ENCODE data around the gene EFNB2. TPM values are rescaled to one million over a fixed set of nuclear protein-coding genes. Genes with fewer than 3 reads are reported as not detected.

The EFNB2 gene
- total RNA-seq, 2 experiments from 2014 or later: 0.25 to 0.51 TPM

- intact Hi-C loops (cut with micrococcal nuclease; ENCODE audit: unreplicated experiment): no loop called here
- CTCF ChIA-PET (ENCODE audit: unreplicated experiment): no interaction called here
- Histone ChIP-seq H3K79me2 (ENCODE audit: insufficient read depth, low read depth, low read length) (no peaks in the 10 kb centered on the region), H3K4me1 (ENCODE audit: insufficient read depth, low read length, poor library complexity, severe bottlenecking) (no peaks in the 10 kb centered on the region), H3K27ac (ENCODE audit: low read depth, low read length, poor library complexity, severe bottlenecking) (no peak overlapping the region), H3K4me2 (ENCODE audit: low read length) (no peak overlapping the region), H3K9me3 (ENCODE audit: low read length) (no peaks in the 10 kb centered on the region), H3K4me3 (ENCODE audit: low read depth, low read length, poor library complexity, severe bottlenecking) (no peak overlapping the region), H3K9me2 (ENCODE audit: insufficient read depth, low read length) (no peaks in the 10 kb centered on the region), H3K36me3 (ENCODE audit: insufficient read depth, low read length) (no peaks in the 10 kb centered on the region), H4K20me1 (ENCODE audit: insufficient read depth, low read length) (no peaks in the 10 kb centered on the region), H2AFZ (ENCODE audit: low read length) (no peak overlapping the region)
- TF ChIP-seq, protein P1, sequence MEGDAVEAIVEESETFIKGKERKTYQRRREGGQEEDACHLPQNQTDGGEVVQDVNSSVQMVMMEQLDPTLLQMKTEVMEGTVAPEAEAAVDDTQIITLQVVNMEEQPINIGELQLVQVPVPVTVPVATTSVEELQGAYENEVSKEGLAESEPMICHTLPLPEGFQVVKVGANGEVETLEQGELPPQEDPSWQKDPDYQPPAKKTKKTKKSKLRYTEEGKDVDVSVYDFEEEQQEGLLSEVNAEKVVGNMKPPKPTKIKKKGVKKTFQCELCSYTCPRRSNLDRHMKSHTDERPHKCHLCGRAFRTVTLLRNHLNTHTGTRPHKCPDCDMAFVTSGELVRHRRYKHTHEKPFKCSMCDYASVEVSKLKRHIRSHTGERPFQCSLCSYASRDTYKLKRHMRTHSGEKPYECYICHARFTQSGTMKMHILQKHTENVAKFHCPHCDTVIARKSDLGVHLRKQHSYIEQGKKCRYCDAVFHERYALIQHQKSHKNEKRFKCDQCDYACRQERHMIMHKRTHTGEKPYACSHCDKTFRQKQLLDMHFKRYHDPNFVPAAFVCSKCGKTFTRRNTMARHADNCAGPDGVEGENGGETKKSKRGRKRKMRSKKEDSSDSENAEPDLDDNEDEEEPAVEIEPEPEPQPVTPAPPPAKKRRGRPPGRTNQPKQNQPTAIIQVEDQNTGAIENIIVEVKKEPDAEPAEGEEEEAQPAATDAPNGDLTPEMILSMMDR (conservative IDR thresholded peaks at IDR 0.05; ENCODE audit: low read length): no peak
- TF ChIP-seq EZH2phosphoT487 (IDR thresholded peaks at IDR 0.05; ENCODE audit: borderline replicate concordance, low read depth, low read length): no peak
- BruUV-seq (replicated peaks): no TSS peak
- POLR2A ChIA-PET: interaction anchor here (0.6 kb wide), 1 partner anchor 100 kb away, joined by 4 read pairs; no protein-coding TSS in a partner anchor
- no peak for DNase-seq (ENCODE audit: low spot score)
Observed at GRCh38 chr13:106488686-106489085, 46.8 kb downstream of the EFNB2 start.

DNA sequence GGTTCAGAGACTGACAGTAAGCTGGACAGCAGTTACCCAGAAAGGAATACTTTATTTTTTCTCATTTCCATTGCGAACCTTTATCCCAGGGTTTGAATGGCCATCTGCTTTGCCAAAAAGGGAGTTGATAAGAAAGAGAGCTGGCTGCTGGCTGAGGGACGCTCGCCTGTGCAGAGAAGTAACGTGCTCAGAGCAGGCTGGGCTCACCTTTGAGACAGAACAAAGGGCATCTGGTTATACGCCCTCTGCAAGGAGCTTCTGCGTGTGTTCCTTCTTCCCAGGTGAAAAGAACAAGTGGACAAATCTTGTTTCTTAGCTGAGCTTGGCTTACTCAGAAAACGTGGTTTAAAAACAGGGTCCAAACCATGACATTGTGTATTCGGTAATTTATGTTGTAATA is 47.4 kb downstream of the EFNB2 start:
- H3K4me2 ChIP-seq (ENCODE audit: low read length): no peak overlapping the region
- intact Hi-C loops (cut with micrococcal nuclease; ENCODE audit: unreplicated experiment): no loop called here
- DNase-seq (ENCODE audit: low spot score): no peak
- ChIA-PET POLR2A (no interaction called here), CTCF (ENCODE audit: unreplicated experiment) (no interaction called here)
- H3K4me3 ChIP-seq (ENCODE audit: low read depth, low read length, poor library complexity, severe bottlenecking): no peak overlapping the region
- H2AFZ ChIP-seq (ENCODE audit: low read length): no peak overlapping the region
- TF ChIP-seq, protein P1 (conservative IDR thresholded peaks at IDR 0.05; ENCODE audit: low read length): no peak
- TF ChIP-seq EZH2phosphoT487 (IDR thresholded peaks at IDR 0.05; ENCODE audit: borderline replicate concordance, low read depth, low read length): no peak
- BruUV-seq (replicated peaks): no TSS peak
- H3K4me1 ChIP-seq (ENCODE audit: insufficient read depth, low read length, poor library complexity, severe bottlenecking): no peaks in the 10 kb centered on the region
- no peaks in the 10 kb centered on the region for H4K20me1 ChIP-seq (ENCODE audit: insufficient read depth, low read length)
- H3K9me2 ChIP-seq (ENCODE audit: insufficient read depth, low read length): no peaks in the 10 kb centered on the region
- no peaks in the 10 kb centered on the region for H3K79me2 ChIP-seq (ENCODE audit: insufficient read depth, low read depth, low read length)
- H3K36me3 ChIP-seq (ENCODE audit: insufficient read depth, low read length): no peaks in the 10 kb centered on the region
- no peak overlapping the region for H3K27ac ChIP-seq (ENCODE audit: low read depth, low read length, poor library complexity, severe bottlenecking)
- no peaks in the 10 kb centered on the region for H3K9me3 ChIP-seq (ENCODE audit: low read length)

DNA sequence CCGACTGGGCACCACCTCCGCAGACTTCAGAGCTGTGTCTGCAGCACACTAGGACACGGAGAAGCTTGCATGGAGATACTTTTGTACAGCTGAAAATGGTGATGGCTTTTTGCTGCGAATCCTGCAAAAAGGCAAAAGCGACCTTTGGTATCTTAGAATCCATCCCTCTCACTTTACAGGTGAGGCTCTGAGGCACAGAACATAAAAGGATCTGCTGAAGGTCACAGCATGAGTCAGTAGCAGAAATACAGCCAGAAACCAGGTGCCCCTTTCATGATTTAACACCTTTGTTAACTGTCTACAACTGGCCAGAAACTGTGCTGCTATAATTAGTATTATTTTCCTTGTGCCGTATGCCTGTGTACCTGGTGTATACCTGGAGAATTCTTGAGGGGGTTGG is 48.3 kb downstream of the EFNB2 start:
- Histone ChIP-seq H3K79me2 (ENCODE audit: insufficient read depth, low read depth, low read length) (no peaks in the 10 kb centered on the region), H4K20me1 (ENCODE audit: insufficient read depth, low read length) (no peaks in the 10 kb centered on the region), H3K4me3 (ENCODE audit: low read depth, low read length, poor library complexity, severe bottlenecking) (no peak overlapping the region), H2AFZ (ENCODE audit: low read length) (no peak overlapping the region), H3K9me3 (ENCODE audit: low read length) (no peaks in the 10 kb centered on the region), H3K27ac (ENCODE audit: low read depth, low read length, poor library complexity, severe bottlenecking) (no peak overlapping the region), H3K36me3 (ENCODE audit: insufficient read depth, low read length) (no peaks in the 10 kb centered on the region), H3K9me2 (ENCODE audit: insufficient read depth, low read length) (no peaks in the 10 kb centered on the region), H3K4me2 (ENCODE audit: low read length) (no peak overlapping the region), H3K4me1 (ENCODE audit: insufficient read depth, low read length, poor library complexity, severe bottlenecking) (no peaks in the 10 kb centered on the region)
- POLR2A ChIA-PET: no interaction called here
- no TSS peak for BruUV-seq (replicated peaks)
- DNase-seq (ENCODE audit: low spot score): no peak
- CTCF ChIA-PET (ENCODE audit: unreplicated experiment): no interaction called here
- intact Hi-C loops (cut with micrococcal nuclease; ENCODE audit: unreplicated experiment): no loop called here
- TF ChIP-seq EZH2phosphoT487 (IDR thresholded peaks at IDR 0.05; ENCODE audit: borderline replicate concordance, low read depth, low read length): no peak
- TF ChIP-seq, protein P1 (conservative IDR thresholded peaks at IDR 0.05; ENCODE audit: low read length): no peak
